DMS 273 treated with DMSO at 0.1 percent for 48 hours (cell line): ENCODE results near the gene CLDN17.

Experiments used
- DNase-seq: peaks from one replicate; lab custom pipeline; 2025; lab: John Stamatoyannopoulos, UW

Gene CLDN17

GRCh38 chr21:30166705-30167104 is at the start of gene CLDN17:
TSS of gene CLDN17 (minus strand) at chr21:30166805. CDS start at chr21:30166617, 188 bp downstream.
- no peak for DNase-seq

- DNase-seq: no peak
These were observed 49.6 kb upstream of the CLDN17 start, which contains the start of gene CLDN8 for GRCh38 chr21:30216041-30216723. TSS of gene CLDN8 (minus strand) at chr21:30216097. CDS start at chr21:30215925, 172 bp downstream.

- no peak for DNase-seq
These were observed 44.5 kb upstream of the CLDN17 start for GRCh38 chr21:30211071-30211470.

GRCh38 chr21:30209601-30210000 is 43.0 kb upstream of the CLDN17 start:
- no peak for DNase-seq

- DNase-seq: no peak
These were observed 40.6 kb upstream of the CLDN17 start for GRCh38 chr21:30207252-30207579.

GRCh38 chr21:30206551-30207251 is 40.1 kb upstream of the CLDN17 start:
- no peak for DNase-seq

GRCh38 chr21:30200000-30200399 is 33.4 kb upstream of the CLDN17 start:
- no peak for DNase-seq

GRCh38 chr21:30194701-30195299 is 28.2 kb upstream of the CLDN17 start:
- DNase-seq: no peak

- no peak for DNase-seq
These were observed 26.6 kb upstream of the CLDN17 start for GRCh38 chr21:30193201-30193600.

GRCh38 chr21:30190554-30190953 is 23.9 kb upstream of the CLDN17 start:
- no peak for DNase-seq

- DNase-seq: no peak
These were observed 23.2 kb upstream of the CLDN17 start for GRCh38 chr21:30189773-30190172.

GRCh38 chr21:30186242-30186641 is 19.6 kb upstream of the CLDN17 start:
- DNase-seq: no peak

GRCh38 chr21:30168086-30168485 is 1.5 kb upstream of the CLDN17 start:
- DNase-seq: no peak

GRCh38 chr21:30166171-30166570 is 434 bp downstream of the CLDN17 start:
- DNase-seq: no peak

GRCh38 chr21:30164796-30165195 is 1.8 kb downstream of the CLDN17 start:
- DNase-seq: no peak

- DNase-seq: no peak
These were observed 12.8 kb downstream of the CLDN17 start for GRCh38 chr21:30153697-30154340.

GRCh38 chr21:30152792-30153191 is 13.8 kb downstream of the CLDN17 start:
- no peak for DNase-seq

GRCh38 chr21:30148906-30149305 is 17.7 kb downstream of the CLDN17 start:
- DNase-seq: no peak

GRCh38 chr21:30146558-30147282 is 19.9 kb downstream of the CLDN17 start:
- DNase-seq: no peak

GRCh38 chr21:30138483-30138882 is 28.1 kb downstream of the CLDN17 start:
- DNase-seq: no peak

GRCh38 chr21:30129246-30129645 is 37.4 kb downstream of the CLDN17 start:
- no peak for DNase-seq

GRCh38 chr21:30126576-30126975 is 40.0 kb downstream of the CLDN17 start:
- DNase-seq: no peak
